AG04449 (cell line): Measurements from ENCODE around the gene PBX1.

Source experiments
- CTCF ChIA-PET: fragments of 350-600 bp; formaldehyde crosslinking; extraction: SDS; loops from one replicate; lab custom pipeline; 2021; ENCODE audit warnings: antibody characterized with exemption; lab: Yijun Ruan, JAX
- POLR2A ChIA-PET: fragments of 400-600, 350-600 bp; formaldehyde crosslinking; extraction: SDS; loops from one replicate; lab custom pipeline; 2020; ENCODE audit warnings: antibody characterized with exemption, inconsistent platforms; lab: Yijun Ruan, JAX
- DNase-seq: peaks from one replicate; pipeline ENCODE4 v3.0.0-alpha.2; 2010; ENCODE audit warnings: low read depth, low spot score
- H3K4me3 ChIP-seq: 2 replicates; pipeline ENCODE4 v1.5.1; 2011; ENCODE audit warnings: low read depth, mild to moderate bottlenecking, control low read depth, low read length
- CTCF ChIP-seq: IDR thresholded peaks from one replicate; pipeline ENCODE4 v1.5.1; 2011; ENCODE audit warnings: mild to moderate bottlenecking, moderate library complexity, low read length, control low read depth, inconsistent platforms; ENCODE audit not compliant: insufficient read depth; ENCODE audit errors: missing control alignments

PBX1 gene

GRCh38 chr1:164671966-164672571 lies 113.1 kb downstream of the PBX1 start:
- POLR2A ChIA-PET: no interaction called here
- DNase-seq: no peak
- no peak overlapping the region for H3K4me3 ChIP-seq
- no peak for TF ChIP-seq CTCF
- CTCF ChIA-PET: interaction anchor here (1.2 kb wide), 1 partner anchor 47 kb away, joined by 3 read pairs; no protein-coding TSS in a partner anchor

GRCh38 chr1:164672588-164672987 lies 113.6 kb downstream of the PBX1 start:
- no peak overlapping the region for H3K4me3 ChIP-seq
- ChIA-PET POLR2A (no interaction called here), CTCF (interaction anchor here (1.2 to 2.2 kb wide), 2 partner anchors 48 to 114 kb away, joined by 3 to 9 read pairs; no protein-coding TSS in a partner anchor)
- no peak for TF ChIP-seq CTCF
- no peak for DNase-seq

- ChIA-PET CTCF (interaction anchor here (1.2 to 2.2 kb wide), 3 partner anchors 9 to 113 kb away, joined by 3 to 9 read pairs (median 7); no protein-coding TSS in a partner anchor), POLR2A (no interaction called here)
- DNase-seq: no peak
- no peak overlapping the region for H3K4me3 ChIP-seq
- TF ChIP-seq CTCF: peak; percentile 25
These were observed 114.7 kb downstream of the PBX1 start for GRCh38 chr1:164673584-164674214.

- no peak overlapping the region for H3K4me3 ChIP-seq
- POLR2A ChIA-PET: no interaction called here
- no peak for TF ChIP-seq CTCF
- CTCF ChIA-PET: interaction anchor here (0.9 to 1.5 kb wide), 2 partner anchors 10 to 113 kb away, joined by 3 read pairs; no protein-coding TSS in a partner anchor
- no peak for DNase-seq
These were observed 116.4 kb downstream of the PBX1 start for GRCh38 chr1:164675342-164675904.

- no peak overlapping the region for H3K4me3 ChIP-seq
- ChIA-PET POLR2A (no interaction called here), CTCF (no interaction called here)
- no peak for TF ChIP-seq CTCF
- no peak for DNase-seq
These were observed 119.2 kb downstream of the PBX1 start for GRCh38 chr1:164678136-164678700.

GRCh38 chr1:164682570-164682969 lies 123.6 kb downstream of the PBX1 start:
- ChIA-PET POLR2A (no interaction called here), CTCF (interaction anchor here (1.7 kb wide), 1 partner anchor 9 kb away, joined by 7 read pairs; no protein-coding TSS in a partner anchor)
- H3K4me3 ChIP-seq: no peak overlapping the region
- TF ChIP-seq CTCF: no peak
- DNase-seq: no peak
